ENCODE measurements around the gene RTF1. TPM values are rescaled to one million over a fixed set of nuclear protein-coding genes. Genes with fewer than 3 reads are reported as not detected.

Gene RTF1
- total and polyA plus RNA-seq, 4 donors, result 29.6 to 73.6 (median 51.6) TPM

DNA sequence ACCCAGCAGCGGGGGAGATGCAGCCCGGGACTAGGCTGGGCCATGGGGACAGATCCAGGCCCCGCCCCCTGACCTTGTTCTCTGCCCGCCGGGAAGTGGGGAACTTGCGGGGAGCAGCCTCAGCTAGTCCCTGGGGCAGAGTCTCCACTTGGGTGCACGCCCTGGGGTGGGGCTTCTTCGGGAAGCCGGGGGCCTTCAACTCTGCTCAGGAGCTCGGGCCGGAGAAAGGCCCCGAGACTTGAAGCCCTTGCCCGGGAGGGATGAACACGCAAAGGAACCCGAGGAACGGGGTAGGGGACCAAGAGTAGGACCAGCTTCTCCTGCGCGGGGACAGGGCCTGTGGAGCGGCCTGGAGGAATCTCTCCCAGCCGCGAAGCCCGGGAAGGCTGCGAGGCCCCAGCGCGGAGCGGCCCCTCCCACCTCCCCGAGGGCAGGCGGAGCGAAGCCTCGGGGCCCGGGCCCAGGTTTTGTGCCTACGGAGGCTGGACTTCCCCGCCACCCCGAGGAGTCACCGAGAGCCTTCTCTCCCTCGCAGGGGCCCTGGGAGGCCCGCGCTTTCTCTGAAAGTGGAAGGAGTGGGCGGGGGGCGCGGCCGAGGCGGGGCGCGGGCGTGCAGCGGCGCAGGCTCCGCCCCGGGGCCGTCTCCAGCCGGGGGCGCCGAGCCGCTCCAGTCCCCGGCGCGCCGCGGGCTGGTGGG, 76.5 kb downstream of the RTF1 start, which contains the start of gene ITPKA:
Gene ITPKA, plus strand, starts transcription at position 670 of the 697 bp plus-strand sequence. CDS start 54 bp downstream, outside the sequence.
- Histone ChIP-seq H3K36me3 (ENCODE audit: control insufficient read depth, insufficient read depth, low read length) (no peaks in the 10 kb centered on the region), H3K9me3 (ENCODE audit: control insufficient read depth, insufficient read depth, low read length) (no peaks in the 10 kb centered on the region), H3K27me3 (ENCODE audit: control insufficient read depth, insufficient read depth, low read length) (peaks cover 67% of the 10 kb centered on the region), H3K4me1 (ENCODE audit: control insufficient read depth, insufficient read depth, low read length) (peaks cover 37% of the 10 kb centered on the region), H3K4me3 (ENCODE audit: low read depth, low read length) (peak within 1 kb of the TSS; percentile 52), H3K27ac (ENCODE audit: low read depth, low read length) (peak within 1 kb of the TSS; percentile 57)
- peak in 4 of 6 donors; percentile 39 to 86 (median 60) for DNase-seq (ENCODE audit: low read depth in 4 of 6, low spot score in 6 of 6)
- WGBS (ENCODE audit: insufficient coverage), result 0% methylated on average over 60 of the region's 60 CpGs

DNA sequence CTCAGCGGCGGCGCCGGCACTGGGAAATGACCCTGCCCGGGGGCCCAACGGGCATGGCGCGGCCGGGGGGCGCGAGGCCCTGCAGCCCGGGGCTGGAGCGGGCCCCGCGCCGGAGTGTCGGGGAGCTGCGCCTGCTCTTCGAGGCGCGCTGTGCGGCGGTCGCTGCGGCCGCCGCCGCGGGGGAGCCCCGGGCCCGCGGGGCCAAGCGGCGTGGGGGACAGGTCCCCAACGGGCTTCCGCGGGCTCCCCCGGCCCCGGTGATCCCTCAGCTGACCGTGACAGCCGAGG, 77.0 kb downstream of the RTF1 start:
- no peak for DNase-seq (ENCODE audit: low read depth in 4 of 6, low spot score in 6 of 6)
- H3K27me3 ChIP-seq (ENCODE audit: control insufficient read depth, insufficient read depth, low read length), result peaks cover 72% of the 10 kb centered on the region
- H3K27ac ChIP-seq (ENCODE audit: low read depth, low read length), result no peak overlapping the region
- no peak overlapping the region for H3K4me3 ChIP-seq (ENCODE audit: low read depth, low read length)
- no peaks in the 10 kb centered on the region for H3K36me3 ChIP-seq (ENCODE audit: control insufficient read depth, insufficient read depth, low read length)
- H3K9me3 ChIP-seq (ENCODE audit: control insufficient read depth, insufficient read depth, low read length), result no peaks in the 10 kb centered on the region
- H3K4me1 ChIP-seq (ENCODE audit: control insufficient read depth, insufficient read depth, low read length), result peaks cover 37% of the 10 kb centered on the region
- WGBS (ENCODE audit: insufficient coverage), result 0% methylated on average over 41 of the region's 41 CpGs

DNA sequence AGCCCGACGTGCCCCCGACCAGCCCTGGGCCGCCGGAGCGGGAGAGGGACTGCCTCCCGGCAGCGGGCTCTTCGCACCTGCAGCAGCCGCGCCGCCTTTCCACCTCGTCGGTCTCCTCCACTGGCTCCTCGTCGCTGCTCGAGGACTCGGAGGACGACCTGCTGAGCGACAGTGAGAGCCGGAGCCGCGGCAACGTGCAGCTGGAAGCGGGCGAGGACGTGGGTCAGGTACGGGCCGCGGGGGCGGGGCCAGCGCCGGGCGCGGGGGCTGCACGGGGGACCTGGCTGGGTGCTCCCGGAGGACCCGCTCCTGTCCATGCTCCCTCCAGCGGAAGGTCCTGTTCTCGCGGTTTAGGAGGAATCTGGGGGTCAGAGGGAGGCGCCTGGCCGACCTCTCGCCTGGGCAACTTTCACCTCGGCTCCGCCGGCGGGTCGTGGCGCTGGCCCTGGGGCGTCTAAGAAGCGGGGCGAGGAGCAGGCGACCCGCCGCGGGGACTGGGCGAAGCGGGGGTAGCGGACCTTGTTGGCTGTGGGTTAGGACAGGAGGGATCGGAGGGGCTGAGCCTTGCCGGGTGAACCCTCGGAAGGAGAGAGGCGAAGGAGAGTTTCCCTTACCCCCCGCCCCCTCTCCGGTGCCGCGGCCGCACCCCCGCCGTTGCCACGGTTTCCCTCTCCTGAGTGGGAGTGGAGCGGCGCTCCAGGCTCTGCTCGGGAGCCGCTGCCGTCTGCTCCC, 77.5 kb downstream of the RTF1 start:
- H3K27ac ChIP-seq (ENCODE audit: low read depth, low read length), result no peak overlapping the region
- peaks cover 77% of the 10 kb centered on the region for H3K27me3 ChIP-seq (ENCODE audit: control insufficient read depth, insufficient read depth, low read length)
- no peaks in the 10 kb centered on the region for H3K9me3 ChIP-seq (ENCODE audit: control insufficient read depth, insufficient read depth, low read length)
- under 1% methylated on average over 69 of the region's 77 CpGs for WGBS (ENCODE audit: insufficient coverage)
- DNase-seq (ENCODE audit: low read depth in 4 of 6, low spot score in 6 of 6), result peak in 2 of 6 donors; percentile 25 to 27
- no peaks in the 10 kb centered on the region for H3K36me3 ChIP-seq (ENCODE audit: control insufficient read depth, insufficient read depth, low read length)
- H3K4me3 ChIP-seq (ENCODE audit: low read depth, low read length), result no peak overlapping the region
- peaks cover 37% of the 10 kb centered on the region for H3K4me1 ChIP-seq (ENCODE audit: control insufficient read depth, insufficient read depth, low read length)

DNA sequence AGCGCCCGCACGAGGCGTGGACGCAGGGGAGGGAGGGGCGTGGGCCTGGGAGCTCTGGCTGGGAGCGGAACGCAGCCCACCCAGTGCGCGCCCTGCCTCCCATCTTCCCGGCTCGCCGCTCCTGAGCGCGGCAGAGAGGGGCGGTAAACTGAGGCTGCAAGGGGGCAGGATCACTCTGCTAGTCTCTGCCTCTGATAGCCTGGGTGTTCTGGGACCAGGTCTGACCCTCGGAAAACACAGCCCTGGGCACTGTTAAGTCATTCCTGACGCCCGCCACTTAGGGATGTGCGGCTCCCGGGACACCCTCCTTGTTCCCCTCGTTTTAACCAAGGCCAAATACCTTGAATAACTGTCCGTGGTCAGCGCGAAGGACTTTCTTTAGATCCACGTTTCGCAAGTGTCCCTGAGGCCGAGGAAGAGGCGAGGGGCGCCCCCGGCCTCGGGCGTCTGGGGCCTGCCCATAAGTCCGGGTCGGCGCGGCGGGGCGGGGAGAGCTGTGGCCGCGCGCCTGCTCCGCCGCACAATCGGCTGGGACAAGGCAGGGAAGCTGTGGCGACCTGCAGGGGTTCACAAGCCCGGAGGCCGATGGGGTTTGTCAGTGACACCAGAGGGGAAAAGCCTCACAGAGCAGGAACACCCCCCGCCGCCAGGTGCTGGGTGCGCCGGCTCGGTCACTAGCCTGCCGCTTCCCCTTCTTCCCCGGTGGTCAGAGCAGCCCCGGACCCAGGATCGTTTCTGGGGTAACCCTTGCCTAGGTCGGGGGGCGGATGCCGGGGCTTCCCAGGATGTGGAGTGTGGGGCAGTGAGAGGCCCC, 78.2 kb downstream of the RTF1 start:
- H3K27ac ChIP-seq (ENCODE audit: low read depth, low read length), result no peak overlapping the region
- WGBS (ENCODE audit: insufficient coverage), result 2% methylated on average over 60 of the region's 60 CpGs
- no peaks in the 10 kb centered on the region for H3K36me3 ChIP-seq (ENCODE audit: control insufficient read depth, insufficient read depth, low read length)
- H3K27me3 ChIP-seq (ENCODE audit: control insufficient read depth, insufficient read depth, low read length), result peaks cover 81% of the 10 kb centered on the region
- peaks cover 37% of the 10 kb centered on the region for H3K4me1 ChIP-seq (ENCODE audit: control insufficient read depth, insufficient read depth, low read length)
- H3K4me3 ChIP-seq (ENCODE audit: low read depth, low read length), result no peak overlapping the region
- H3K9me3 ChIP-seq (ENCODE audit: control insufficient read depth, insufficient read depth, low read length), result no peaks in the 10 kb centered on the region
- peak in 2 of 6 donors; percentile 6 to 23 for DNase-seq (ENCODE audit: low read depth in 4 of 6, low spot score in 6 of 6)

DNA sequence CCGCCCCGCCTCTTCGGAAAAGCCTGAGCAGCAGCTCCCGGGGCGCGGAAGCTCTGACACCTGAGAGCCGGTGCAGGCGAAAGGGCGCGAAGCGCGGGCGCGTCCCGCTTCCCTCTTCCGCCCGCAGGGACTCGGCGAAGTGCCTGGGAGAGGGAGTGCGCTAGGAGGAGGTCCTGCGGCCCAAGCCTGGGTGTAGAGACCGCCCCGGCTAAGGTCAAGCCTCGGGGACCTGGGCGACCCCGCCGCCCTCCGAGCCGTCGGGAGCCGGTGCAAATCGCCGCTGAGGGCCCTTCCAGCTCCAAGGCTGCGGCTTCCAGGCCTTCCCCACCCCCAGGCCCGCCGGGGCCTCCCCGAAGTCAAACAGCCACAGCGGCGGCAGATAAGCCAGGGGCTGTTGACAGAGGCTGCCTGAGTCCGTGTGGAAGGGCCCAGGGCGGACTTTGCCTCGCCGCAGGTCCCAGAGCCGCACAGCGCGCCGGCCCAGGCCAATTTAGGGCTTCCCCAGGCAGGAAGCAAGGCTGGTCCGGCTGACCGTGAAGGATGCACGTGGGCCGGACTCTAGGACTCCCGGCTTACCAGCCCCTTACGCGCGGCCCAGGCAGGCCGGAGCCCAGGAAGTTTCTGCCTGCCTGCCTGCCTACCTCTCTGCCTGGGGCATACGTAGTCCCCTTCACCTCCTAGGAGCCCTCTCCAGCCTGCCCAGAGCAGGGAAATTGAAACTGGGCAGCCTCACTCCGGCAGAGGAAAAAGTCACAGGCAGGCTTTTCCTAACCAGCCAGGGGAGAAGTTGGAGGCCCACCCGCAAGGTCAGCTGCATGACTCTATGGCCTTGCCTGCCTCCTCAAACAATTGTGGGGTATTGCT, 79.1 kb downstream of the RTF1 start:
- no peak for DNase-seq (ENCODE audit: low read depth in 4 of 6, low spot score in 6 of 6)
- peaks cover 37% of the 10 kb centered on the region for H3K4me1 ChIP-seq (ENCODE audit: control insufficient read depth, insufficient read depth, low read length)
- no peaks in the 10 kb centered on the region for H3K36me3 ChIP-seq (ENCODE audit: control insufficient read depth, insufficient read depth, low read length)
- H3K27ac ChIP-seq (ENCODE audit: low read depth, low read length), result no peak overlapping the region
- no peak overlapping the region for H3K4me3 ChIP-seq (ENCODE audit: low read depth, low read length)
- H3K9me3 ChIP-seq (ENCODE audit: control insufficient read depth, insufficient read depth, low read length), result no peaks in the 10 kb centered on the region
- 23% methylated on average over 58 of the region's 59 CpGs for WGBS (ENCODE audit: insufficient coverage)
- H3K27me3 ChIP-seq (ENCODE audit: control insufficient read depth, insufficient read depth, low read length), result peaks cover 83% of the 10 kb centered on the region

DNA sequence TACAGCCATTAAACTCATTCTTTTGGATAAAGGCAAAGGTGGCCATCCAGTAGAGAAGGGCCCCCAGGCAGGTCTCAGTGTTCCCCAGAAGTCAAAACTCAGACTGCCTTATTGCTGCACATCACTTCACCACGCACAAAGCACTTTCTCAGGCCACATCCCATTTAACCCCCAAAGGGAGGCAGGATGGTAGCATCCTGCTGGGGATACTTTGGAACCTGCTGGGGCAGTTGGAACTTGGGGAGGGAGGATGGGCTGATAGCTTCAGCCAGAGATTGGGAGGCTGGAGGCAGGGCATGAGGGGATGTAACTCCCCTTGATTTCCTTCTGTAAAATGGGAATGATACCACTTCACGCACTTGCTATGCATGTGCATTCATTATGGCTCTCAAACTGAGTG, 81.8 kb downstream of the RTF1 start:
- peaks cover 90% of the 10 kb centered on the region for H3K27me3 ChIP-seq (ENCODE audit: control insufficient read depth, insufficient read depth, low read length)
- no peak for DNase-seq (ENCODE audit: low read depth in 4 of 6, low spot score in 6 of 6)
- WGBS (ENCODE audit: insufficient coverage), result no CpG with 5 or more reads among the region's 2 CpGs
- no peak overlapping the region for H3K4me3 ChIP-seq (ENCODE audit: low read depth, low read length)
- H3K27ac ChIP-seq (ENCODE audit: low read depth, low read length), result no peak overlapping the region
- H3K36me3 ChIP-seq (ENCODE audit: control insufficient read depth, insufficient read depth, low read length), result no peaks in the 10 kb centered on the region
- peaks cover 50% of the 10 kb centered on the region for H3K4me1 ChIP-seq (ENCODE audit: control insufficient read depth, insufficient read depth, low read length)
- no peaks in the 10 kb centered on the region for H3K9me3 ChIP-seq (ENCODE audit: control insufficient read depth, insufficient read depth, low read length)

DNA sequence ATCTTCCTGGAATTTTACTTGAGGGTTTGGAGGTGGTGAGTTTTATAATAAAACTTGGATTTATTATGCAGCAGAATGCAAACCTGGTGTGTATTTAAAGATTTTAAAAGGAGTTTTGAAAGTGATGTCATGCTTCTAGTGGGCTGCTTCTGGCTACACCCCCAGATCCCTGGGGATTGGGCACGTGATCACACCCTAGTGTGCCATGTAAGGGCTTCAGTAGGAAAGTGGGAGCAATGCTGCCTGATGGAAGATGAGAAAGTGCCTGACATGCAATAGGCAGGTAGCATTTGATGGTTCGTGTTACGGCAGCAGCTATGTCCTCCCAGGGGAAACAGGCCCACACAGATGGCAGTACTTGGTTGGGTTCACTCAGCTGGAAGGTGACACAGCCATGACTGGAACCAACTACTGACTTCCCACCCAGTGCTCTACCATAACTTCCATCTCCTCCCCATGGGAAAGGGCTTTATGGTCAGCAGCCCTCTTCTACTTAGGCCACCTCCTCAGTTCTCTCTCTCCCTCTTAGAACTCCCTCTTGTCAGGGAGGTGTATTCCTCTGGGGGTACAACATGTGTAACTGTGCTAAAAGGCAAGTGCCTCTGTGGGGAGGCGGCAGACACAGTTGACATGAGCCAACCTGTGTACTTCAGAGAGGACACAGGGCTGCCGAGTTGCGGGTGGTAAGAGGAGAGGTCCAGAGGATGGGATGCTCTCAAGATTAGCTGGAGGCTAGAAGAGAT, 82.4 kb downstream of the RTF1 start:
- no peaks in the 10 kb centered on the region for H3K36me3 ChIP-seq (ENCODE audit: control insufficient read depth, insufficient read depth, low read length)
- peaks cover 53% of the 10 kb centered on the region for H3K4me1 ChIP-seq (ENCODE audit: control insufficient read depth, insufficient read depth, low read length)
- peaks cover 93% of the 10 kb centered on the region for H3K27me3 ChIP-seq (ENCODE audit: control insufficient read depth, insufficient read depth, low read length)
- WGBS (ENCODE audit: insufficient coverage), result 77% methylated on average over 4 of the region's 6 CpGs
- no peak overlapping the region for H3K4me3 ChIP-seq (ENCODE audit: low read depth, low read length)
- DNase-seq (ENCODE audit: low read depth in 4 of 6, low spot score in 6 of 6), result no peak
- H3K27ac ChIP-seq (ENCODE audit: low read depth, low read length), result no peak overlapping the region
- H3K9me3 ChIP-seq (ENCODE audit: control insufficient read depth, insufficient read depth, low read length), result no peaks in the 10 kb centered on the region

DNA sequence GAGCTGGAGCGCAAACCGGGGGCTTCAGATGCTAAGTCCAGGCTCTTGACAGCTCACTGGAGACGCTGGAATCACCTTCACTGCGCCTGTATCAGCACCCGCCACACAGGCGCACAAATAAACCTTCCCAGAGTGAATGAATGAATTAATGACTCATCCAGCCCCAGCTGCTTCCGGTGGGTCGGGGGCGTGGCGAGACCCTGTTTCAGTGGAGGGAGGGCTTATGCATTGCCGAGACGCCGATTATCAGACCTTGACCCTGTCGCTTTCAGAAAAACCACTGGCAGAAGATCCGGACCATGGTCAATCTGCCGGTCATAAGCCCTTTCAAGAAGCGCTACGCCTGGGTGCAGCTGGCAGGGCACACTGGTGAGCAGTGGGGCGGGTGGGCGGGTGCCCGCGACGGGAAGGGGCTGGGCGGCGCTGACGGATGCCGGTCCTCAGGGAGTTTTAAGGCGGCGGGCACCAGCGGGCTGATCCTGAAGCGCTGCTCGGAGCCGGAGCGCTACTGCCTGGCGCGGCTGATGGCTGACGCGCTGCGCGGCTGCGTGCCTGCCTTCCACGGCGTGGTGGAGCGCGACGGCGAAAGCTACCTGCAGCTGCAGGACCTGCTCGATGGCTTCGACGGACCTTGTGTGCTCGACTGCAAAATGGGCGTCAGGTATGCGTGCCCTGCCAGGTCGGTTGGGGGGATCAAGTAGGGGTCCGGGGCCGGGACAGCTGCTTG, 84.5 kb downstream of the RTF1 start:
- H3K4me3 ChIP-seq (ENCODE audit: low read depth, low read length), result no peak overlapping the region
- no peaks in the 10 kb centered on the region for H3K36me3 ChIP-seq (ENCODE audit: control insufficient read depth, insufficient read depth, low read length)

More for the DNA sequence above, 84.5 kb downstream of the RTF1 start:
- Histone ChIP-seq H3K9me3 (ENCODE audit: control insufficient read depth, insufficient read depth, low read length) (no peaks in the 10 kb centered on the region), H3K27ac (ENCODE audit: low read depth, low read length) (no peak overlapping the region), H3K4me1 (ENCODE audit: control insufficient read depth, insufficient read depth, low read length) (peaks cover 36% of the 10 kb centered on the region), H3K27me3 (ENCODE audit: control insufficient read depth, insufficient read depth, low read length) (peaks cover 91% of the 10 kb centered on the region)
- peak in 2 of 6 donors; percentile 46 to 60 for DNase-seq (ENCODE audit: low read depth in 4 of 6, low spot score in 6 of 6)
- under 1% methylated on average over 52 of the region's 56 CpGs for WGBS (ENCODE audit: insufficient coverage)

Data from spinal cord (tissue), 10 donors.